Uterus (tissue), 4 donors: Measurements from ENCODE around the gene MAP2K2. TPM values are rescaled to one million over a fixed set of nuclear protein-coding genes. Genes with fewer than 3 reads are reported as not detected.

ENCODE experiments used
- DNase-seq, 2 donors: peaks; one replicate each; pipeline ENCODE4 v3.0.0-alpha.2; 2019 to 2020
- H3K27ac ChIP-seq, 2 donors: fragments of 200-600 bp; sonication (generic); 1 replicate in 1 of 2; 2 replicates in 1 of 2; pipeline ENCODE4 v1.5.1; 2016 to 2018
- H3K27me3 ChIP-seq, 2 donors: fragments of 200-600 bp; sonication (generic); one replicate each; pipeline ENCODE4 v1.5.1; 2018 to 2019; ENCODE audit warnings: control low read depth in 1 of 2
- H3K36me3 ChIP-seq, 2 donors: fragments of 200-600 bp; sonication (generic); one replicate each; pipeline ENCODE4 v1.5.1; 2019; ENCODE audit warnings: control low read depth in 1 of 2
- H3K4me1 ChIP-seq, 2 donors: fragments of 200-600 bp; sonication (generic); one replicate each; pipeline ENCODE4 v1.5.1; 2018 to 2019; ENCODE audit warnings: control low read depth in 1 of 2
- H3K4me3 ChIP-seq, 2 donors: fragments of 200-600 bp; sonication (generic); 1 replicate in 1 of 2; 2 replicates in 1 of 2; pipeline ENCODE4 v1.5.1; 2018 to 2019; ENCODE audit warnings: mild to moderate bottlenecking in 1 of 2
- H3K9me3 ChIP-seq, 2 donors: fragments of 200-600 bp; sonication (generic); one replicate each; pipeline ENCODE4 v1.5.1; 2019; ENCODE audit warnings: control low read depth in 1 of 2
- intact Hi-C: fragments of 100-400 bp; cut with DNase I; formaldehyde crosslinking; loops from one replicate; pipeline ENCODE4 v1.15.1; 2023; ENCODE audit warnings: low total_unique reads
- small RNA-seq: library from RNA; depleted of rRNA; stranded (forward); fragments of <200 nt; gene quantifications from one replicate; pipeline ENCODE3, GENCODE V24; 2016
- total RNA-seq, 4 donors: library from RNA; depleted of rRNA in 3 of 4; stranded (reverse); fragments of >200 nt in 3 of 4; gene quantifications; one replicate each; pipeline versions ENCODE4 v1.1.0 to v1.2.4, GENCODE V29; 2014 to 2023
- TF ChIP-seq, protein P1 (sequence below), 4 experiments: fragments of 200-600 bp in 2 of 4; fragments of 450-650 bp in 2 of 4; sonication (generic) in 2 of 4; IDR thresholded peaks; one replicate each; pipeline ENCODE4 v1.5.1; 2016 to 2019; ENCODE audit warnings: antibody characterized with exemption in 4 of 4, mild to moderate bottlenecking in 2 of 4, moderate library complexity in 1 of 4
- donor health status: DM: yes; HTN: yes; CAD: no.

The MAP2K2 gene
- total RNA-seq, 4 donors from 2014 or later = 7.4 to 105 (median 82.4) TPM

DNA sequence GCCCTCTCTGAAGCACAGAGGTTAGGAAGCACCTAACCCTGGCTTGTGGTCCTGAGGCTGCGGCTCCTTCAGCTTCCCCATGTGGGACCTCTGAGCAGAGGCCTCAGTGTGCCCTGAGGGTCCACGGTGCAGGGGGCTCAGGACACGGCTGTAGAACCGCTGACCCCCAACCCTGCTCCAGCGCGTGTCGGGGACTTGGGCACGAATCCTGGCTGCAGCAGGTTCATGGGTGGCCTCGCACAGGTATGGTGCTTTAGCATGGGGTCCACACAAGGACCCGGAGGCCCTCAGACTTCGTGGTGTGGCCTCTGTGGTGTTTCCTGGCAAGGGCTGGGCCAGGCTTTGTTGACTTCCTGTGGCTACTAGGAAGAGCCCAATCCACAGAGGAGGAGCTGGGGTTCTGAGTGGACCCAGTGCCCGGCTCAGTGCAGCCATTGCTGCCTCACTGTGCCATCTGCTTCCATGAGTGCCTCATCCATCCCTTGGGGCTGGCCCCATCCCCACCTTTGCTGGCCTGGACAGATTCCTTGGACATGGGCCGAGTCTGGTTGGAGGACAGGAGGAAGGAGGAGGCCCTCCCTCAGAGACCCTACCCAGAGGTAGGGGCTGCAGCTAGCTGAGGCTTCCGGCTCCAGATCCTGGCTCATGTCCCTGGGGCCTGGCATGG, 81.7 kb downstream of the MAP2K2 start:
- no peaks in the 10 kb centered on the region for H3K9me3 ChIP-seq
- intact Hi-C loops = no loop called here
- no peak overlapping the region for H3K27ac ChIP-seq
- no peak overlapping the region for H3K4me3 ChIP-seq
- no peaks in the 10 kb centered on the region for H3K4me1 ChIP-seq
- no peaks in the 10 kb centered on the region for H3K36me3 ChIP-seq
- DNase-seq = no peak
- TF ChIP-seq, protein P1, sequence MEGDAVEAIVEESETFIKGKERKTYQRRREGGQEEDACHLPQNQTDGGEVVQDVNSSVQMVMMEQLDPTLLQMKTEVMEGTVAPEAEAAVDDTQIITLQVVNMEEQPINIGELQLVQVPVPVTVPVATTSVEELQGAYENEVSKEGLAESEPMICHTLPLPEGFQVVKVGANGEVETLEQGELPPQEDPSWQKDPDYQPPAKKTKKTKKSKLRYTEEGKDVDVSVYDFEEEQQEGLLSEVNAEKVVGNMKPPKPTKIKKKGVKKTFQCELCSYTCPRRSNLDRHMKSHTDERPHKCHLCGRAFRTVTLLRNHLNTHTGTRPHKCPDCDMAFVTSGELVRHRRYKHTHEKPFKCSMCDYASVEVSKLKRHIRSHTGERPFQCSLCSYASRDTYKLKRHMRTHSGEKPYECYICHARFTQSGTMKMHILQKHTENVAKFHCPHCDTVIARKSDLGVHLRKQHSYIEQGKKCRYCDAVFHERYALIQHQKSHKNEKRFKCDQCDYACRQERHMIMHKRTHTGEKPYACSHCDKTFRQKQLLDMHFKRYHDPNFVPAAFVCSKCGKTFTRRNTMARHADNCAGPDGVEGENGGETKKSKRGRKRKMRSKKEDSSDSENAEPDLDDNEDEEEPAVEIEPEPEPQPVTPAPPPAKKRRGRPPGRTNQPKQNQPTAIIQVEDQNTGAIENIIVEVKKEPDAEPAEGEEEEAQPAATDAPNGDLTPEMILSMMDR (IDR thresholded peaks at IDR 0.05) = no peak
- no peaks in the 10 kb centered on the region for H3K27me3 ChIP-seq

Small RNA genes lying within 50 kb of the gene (small RNA-seq; reads per million reads assigned to genes)
- gene RF00017 = not detected

Other genes with a start within 250 kb of the MAP2K2 start
- under 1 TPM in 1 of 4 donors, not detected in 3; 0.97 TPM for gene ATCAY, start 243.4 kb downstream of the MAP2K2 start, total RNA-seq
- under 1 TPM in 1 of 4 donors, not detected in 3; 0.67 TPM for gene NMRK2, start 191.1 kb downstream of the MAP2K2 start, total RNA-seq
- 100 to 1,000 TPM in 2 of 4 donors, 10 to 100 TPM in 1, 1 to 10 TPM in 1; 7.1 to 119 (median 91.9) TPM for gene DAPK3, start 153.0 kb downstream of the MAP2K2 start, total RNA-seq
- gene EEF2, start 138.7 kb downstream of the MAP2K2 start, total RNA-seq = 1,000 to 10,000 TPM in 2 of 4 donors, 100 to 1,000 TPM in 2; 936 to 2,469 (median 1,635) TPM
- 10 to 100 TPM in 3 of 4 donors, 1 to 10 TPM in 1; 10.0 to 39.4 (median 23.4) TPM for gene PIAS4, start 116.4 kb downstream of the MAP2K2 start, total RNA-seq
- 10 to 100 TPM; 10.8 to 72.9 (median 14.1) TPM for gene ZBTB7A, start 57.2 kb downstream of the MAP2K2 start, total RNA-seq
- not detected for gene CREB3L3, start 29.5 kb upstream of the MAP2K2 start, total RNA-seq
- gene SIRT6, start 58.4 kb upstream of the MAP2K2 start, total RNA-seq = 10 to 100 TPM in 3 of 4 donors, 1 to 10 TPM in 1; 1.3 to 23.2 (median 15.1) TPM
- 1 to 10 TPM in 2 of 4 donors, under 1 TPM in 1, not detected in 1; 0.64 to 1.8 (median 1.2) TPM for gene ANKRD24, start 58.6 kb upstream of the MAP2K2 start, total RNA-seq
- gene EBI3, start 105.4 kb upstream of the MAP2K2 start, total RNA-seq = 1 to 10 TPM in 3 of 4 donors, not detected in 1; 1.2 to 1.8 (median 1.5) TPM
- gene YJU2, start 123.0 kb upstream of the MAP2K2 start, total RNA-seq = 10 to 100 TPM; 13.3 to 29.1 (median 21.5) TPM
- gene SHD, start 155.1 kb upstream of the MAP2K2 start, total RNA-seq = under 1 TPM in 1 of 4 donors, not detected in 3; 0.41 TPM
- gene TMIGD2, start 178.3 kb upstream of the MAP2K2 start, total RNA-seq = under 1 TPM in 1 of 4 donors, not detected in 3; 0.97 TPM
- gene FSD1, start 180.5 kb upstream of the MAP2K2 start, total RNA-seq = 1 to 10 TPM in 1 of 4 donors, not detected in 3; 3.1 TPM
- gene STAP2, start 214.7 kb upstream of the MAP2K2 start, total RNA-seq = 1 to 10 TPM in 3 of 4 donors, under 1 TPM in 1; 0.29 to 9.4 (median 6.2) TPM
- 10 to 100 TPM in 1 of 4 donors, 1 to 10 TPM in 1, under 1 TPM in 1, not detected in 1; 0.51 to 13.8 (median 5.8) TPM for gene MPND, start 219.4 kb upstream of the MAP2K2 start, total RNA-seq